Measurements from ENCODE around the gene DACT3.

DACT3 gene

DNA sequence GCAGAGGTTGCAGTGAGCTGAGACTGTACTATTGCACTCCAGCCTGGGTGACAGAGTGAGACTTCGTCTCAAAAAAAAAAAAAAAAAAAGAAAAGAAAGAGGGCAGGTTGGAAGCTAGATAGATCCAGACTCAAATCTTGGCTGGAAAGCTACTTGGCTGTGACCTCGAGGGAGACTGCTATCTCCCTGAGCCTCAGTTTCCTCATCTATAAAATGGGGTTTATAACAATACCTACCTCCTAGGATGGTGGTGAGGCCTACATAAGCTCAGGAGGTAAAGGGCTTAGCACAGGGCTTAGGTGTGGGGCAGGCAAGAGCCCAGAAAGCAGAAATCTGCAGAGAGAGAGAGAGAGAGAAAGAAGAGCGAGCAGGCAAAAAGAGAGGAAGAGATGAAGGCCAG is 24.2 kb upstream of the DACT3 start:
- Histone ChIP-seq H3K27ac (no peak overlapping the region), H3K36me3 (peaks cover 63 to 100% (median 78%) of the 10 kb centered on the region in 3 donors), H3K4me1 (no peaks in the 10 kb centered on the region), H3K4me3 (no peak overlapping the region), H3K9me3 (no peaks in the 10 kb centered on the region), H3K27me3 (no peaks in the 10 kb centered on the region)
- no peak for DNase-seq
- TF ChIP-seq CTCF (IDR thresholded peaks at IDR 0.05), result no peak
- intact Hi-C loops (cut with DNase I; ENCODE audit: low total_unique reads), result no loop called here

DNA sequence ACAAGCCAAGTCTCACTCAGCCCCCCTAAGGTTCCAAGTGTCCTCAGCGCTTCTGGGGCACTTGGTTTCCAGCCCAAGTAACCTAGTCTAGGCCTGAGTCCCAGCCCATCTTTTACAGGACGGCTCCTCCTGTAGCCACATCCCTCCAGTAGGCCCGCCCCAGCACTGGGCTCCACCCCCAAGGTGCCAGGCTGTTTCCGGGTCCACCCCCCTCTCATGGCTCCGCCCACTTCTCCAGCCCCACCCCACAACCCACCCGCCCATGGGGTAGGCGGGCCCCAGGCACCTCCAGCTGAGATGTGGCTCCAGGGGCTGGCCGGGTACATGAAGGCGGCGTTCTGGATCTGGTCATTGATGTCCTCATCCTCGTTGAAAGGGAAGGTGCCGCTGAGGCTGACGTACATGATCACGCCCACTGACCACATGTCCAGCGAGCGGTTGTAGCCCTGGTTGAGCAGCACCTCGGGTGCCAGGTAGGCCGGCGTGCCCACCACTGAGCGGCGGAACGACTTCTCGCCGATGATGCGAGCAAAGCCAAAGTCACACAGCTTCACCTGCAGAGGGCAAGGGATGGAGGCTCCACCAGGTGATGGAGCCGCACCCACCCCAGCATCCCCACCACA is 17.2 kb upstream of the DACT3 start:
- Histone ChIP-seq H3K4me1 (no peaks in the 10 kb centered on the region), H3K4me3 (no peak overlapping the region), H3K9me3 (no peaks in the 10 kb centered on the region), H3K27me3 (no peaks in the 10 kb centered on the region), H3K27ac (no peak overlapping the region), H3K36me3 (peaks cover 56 to 99% (median 70%) of the 10 kb centered on the region in 3 donors)
- no peak for TF ChIP-seq CTCF (IDR thresholded peaks at IDR 0.05)
- intact Hi-C loops (cut with DNase I; ENCODE audit: low total_unique reads), result no loop called here
- DNase-seq, result no peak

DNA sequence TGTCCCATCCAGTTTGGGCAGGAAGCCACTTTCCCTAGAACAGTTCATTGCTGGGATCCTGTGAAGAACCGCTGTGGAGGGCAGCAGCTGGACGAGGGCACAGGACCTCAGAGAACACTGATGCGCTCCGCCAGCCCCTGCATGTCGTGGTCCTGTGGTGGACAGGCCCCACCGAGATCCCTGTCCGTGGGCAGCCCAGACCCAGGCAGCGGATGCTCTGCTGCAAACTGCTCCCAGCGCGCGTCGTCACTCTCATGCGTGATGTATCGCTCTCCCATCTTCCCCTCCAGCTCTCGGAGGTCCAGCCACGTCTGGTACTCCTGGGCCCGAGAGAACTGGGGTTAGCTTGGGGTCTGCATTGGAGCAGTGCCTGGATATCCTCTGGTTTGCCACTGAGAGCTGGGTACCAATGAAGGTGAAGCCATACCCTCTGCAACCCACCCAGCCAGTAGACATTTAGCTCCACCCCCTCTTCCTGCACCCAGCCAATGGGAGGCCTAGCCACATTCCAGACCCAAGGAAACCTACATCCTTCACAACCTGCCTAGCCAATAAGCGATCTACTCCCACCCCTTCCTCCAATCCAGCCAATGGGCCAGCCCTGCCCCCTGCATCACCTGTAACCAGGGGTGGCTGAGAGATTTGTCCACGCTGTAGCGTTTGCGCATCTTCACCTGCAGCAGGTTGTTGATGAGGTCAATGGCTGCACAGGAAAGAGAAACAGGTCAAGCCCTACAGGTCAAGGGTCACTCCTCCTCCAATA is 13.6 kb upstream of the DACT3 start:
- intact Hi-C loops (cut with DNase I; ENCODE audit: low total_unique reads), result no loop called here
- H3K27me3 ChIP-seq, result no peaks in the 10 kb centered on the region
- no peak for TF ChIP-seq CTCF (IDR thresholded peaks at IDR 0.05)
- no peak overlapping the region for H3K4me3 ChIP-seq
- DNase-seq, result no peak
- no peaks in the 10 kb centered on the region for H3K4me1 ChIP-seq
- no peak overlapping the region for H3K27ac ChIP-seq
- no peaks in the 10 kb centered on the region for H3K9me3 ChIP-seq
- peaks cover 39 to 72% (median 49%) of the 10 kb centered on the region in 3 donors for H3K36me3 ChIP-seq

- H3K9me3 ChIP-seq, result no peaks in the 10 kb centered on the region
- no peak overlapping the region for H3K4me3 ChIP-seq
- TF ChIP-seq CTCF (IDR thresholded peaks at IDR 0.05), result no peak
- DNase-seq, result no peak
- intact Hi-C loops (cut with DNase I; ENCODE audit: low total_unique reads), result no loop called here
- no peaks in the 10 kb centered on the region for H3K4me1 ChIP-seq
- H3K27me3 ChIP-seq, result no peaks in the 10 kb centered on the region
- H3K27ac ChIP-seq, result no peak overlapping the region
- H3K36me3 ChIP-seq, result peaks cover 6 to 35% (median 16%) of the 10 kb centered on the region in 3 donors
Measured at GRCh38 chr19:46670813-46671212, 9.8 kb upstream of the DACT3 start.

DNA sequence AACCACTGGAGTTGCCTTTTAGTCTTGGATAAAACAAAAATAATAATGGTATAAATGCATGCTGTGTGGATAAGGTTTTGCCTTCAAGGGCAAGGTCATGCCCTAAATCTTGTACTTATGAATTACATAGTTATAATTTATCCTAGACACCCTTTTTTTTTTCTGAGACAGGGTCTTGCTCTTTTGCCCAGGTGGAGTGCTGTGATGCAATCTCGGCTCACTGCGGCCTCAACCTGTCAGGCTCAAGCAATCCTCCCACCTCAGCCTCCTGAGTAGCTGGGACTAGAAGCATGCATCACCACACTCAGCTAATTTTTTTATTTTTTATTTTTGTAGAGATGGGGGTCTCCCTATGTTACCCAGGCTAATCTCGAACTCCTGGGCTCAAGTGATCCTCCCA is 7.7 kb upstream of the DACT3 start:
- no peak overlapping the region for H3K27ac ChIP-seq
- H3K36me3 ChIP-seq, result peaks cover 0 to 14% (median 0%) of the 10 kb centered on the region in 3 donors
- no peak overlapping the region for H3K4me3 ChIP-seq
- intact Hi-C loops (cut with DNase I; ENCODE audit: low total_unique reads), result no loop called here
- DNase-seq, result no peak
- no peak for TF ChIP-seq CTCF (IDR thresholded peaks at IDR 0.05)
- no peaks in the 10 kb centered on the region for H3K27me3 ChIP-seq
- no peaks in the 10 kb centered on the region for H3K4me1 ChIP-seq
- H3K9me3 ChIP-seq, result no peaks in the 10 kb centered on the region

Measured in tibial artery (tissue), 4 donors.